HepG2 (cell line): ENCODE results near the gene POLRMT. TPM values are rescaled to one million over a fixed set of nuclear protein-coding genes. Genes with fewer than 3 reads are reported as not detected.

Source experiments
- AKAP8 ChIP-seq: sonication (generic); formaldehyde crosslinking; IDR thresholded peaks from 2 replicates; pipeline ENCODE4 v1.5.1; 2020; ENCODE audit warnings: mild to moderate bottlenecking, missing genetic modification reagents
- HOXD1 ChIP-seq: sonication (generic); formaldehyde crosslinking; IDR thresholded peaks from 2 replicates; pipeline ENCODE4 v1.5.0; 2020; ENCODE audit warnings: missing genetic modification reagents
- RAD51 ChIP-seq: fragments of 450-650 bp; IDR thresholded peaks from 2 replicates; pipeline ENCODE4 v1.6.1; 2016; ENCODE audit warnings: borderline replicate concordance
- TGIF2 ChIP-seq: IDR thresholded peaks from 2 replicates; pipeline ENCODE4 v1.6.1; 2016; ENCODE audit warnings: control low read depth, missing compliant biosample characterization
- ZNF136 ChIP-seq: sonication (generic); formaldehyde crosslinking; IDR thresholded peaks from 2 replicates; pipeline ENCODE4 v1.8.1; 2022; ENCODE audit warnings: low read depth, mild to moderate bottlenecking, moderate library complexity, missing genetic modification reagents
- ZNF567 ChIP-seq: sonication (generic); formaldehyde crosslinking; IDR thresholded peaks from 2 replicates; pipeline ENCODE4 v1.8.1; 2023; ENCODE audit warnings: mild to moderate bottlenecking, missing genetic modification reagents, borderline replicate concordance
- ZNF776 ChIP-seq: sonication (generic); formaldehyde crosslinking; IDR thresholded peaks from 2 replicates; pipeline ENCODE4 v1.4.0; 2020; ENCODE audit warnings: mild to moderate bottlenecking, missing genetic modification reagents
- polyA plus RNA-seq, 8 experiments: library from polyadenylated mRNA; depleted of rRNA in 3 of 8; stranded (reverse) in 7 of 8; unstranded in 1 of 8; fragments of >200 nt; fragmentation: Illumina TruSeq in 4 of 8; extraction: Trizol in 4 of 8; gene quantifications; 2 replicates each; pipeline versions ENCODE4 v1.2.1 to v1.2.3, GENCODE V29; 2011 to 2016; ENCODE audit warnings: low read depth in 4 of 8, missing spikeins in 1 of 8, mixed read lengths in 1 of 8; ENCODE audit not compliant: insufficient read depth in 1 of 8
- total RNA-seq, 5 experiments: library from RNA; depleted of rRNA; stranded (reverse); fragments of >200 nt; fragmentation: Illumina TruSeq; extraction: Trizol; gene quantifications; 2 replicates each; pipeline ENCODE4 v1.2.3, GENCODE V29; 2016; ENCODE audit warnings: low read depth in 1 of 5
- TF ChIP-seq, protein P1 (sequence below): IDR thresholded peaks from 2 replicates; pipeline ENCODE4 v1.6.1; 2016; ENCODE audit warnings: low read depth, missing genetic modification reagents, missing compliant biosample characterization
- TF ChIP-seq, protein P2 (sequence below): sonication (generic); formaldehyde crosslinking; IDR thresholded peaks from 2 replicates; pipeline ENCODE4 v1.4.0; 2020; ENCODE audit warnings: mild to moderate bottlenecking, missing genetic modification reagents, borderline replicate concordance
- TF ChIP-seq, protein P3 (sequence below): sonication (generic); formaldehyde crosslinking; IDR thresholded peaks from 2 replicates; pipeline ENCODE4 v1.4.0; 2020; ENCODE audit warnings: missing genetic modification reagents
- TF ChIP-seq, protein P4 (sequence below): sonication (generic); formaldehyde crosslinking; IDR thresholded peaks from 2 replicates; pipeline ENCODE4 v1.4.0; 2020; ENCODE audit warnings: mild to moderate bottlenecking, missing genetic modification reagents
- TF ChIP-seq, protein P5 (sequence below): sonication (generic); formaldehyde crosslinking; IDR thresholded peaks from 2 replicates; pipeline ENCODE4 v1.5.1; 2020; ENCODE audit warnings: mild to moderate bottlenecking, moderate library complexity, missing genetic modification reagents

The POLRMT gene
- total and polyA plus RNA-seq, 2 of the 13 experiments (the other 11 are each of a cell fraction or from before 2014, with no cell fraction given) = 78.0 to 101 TPM

DNA sequence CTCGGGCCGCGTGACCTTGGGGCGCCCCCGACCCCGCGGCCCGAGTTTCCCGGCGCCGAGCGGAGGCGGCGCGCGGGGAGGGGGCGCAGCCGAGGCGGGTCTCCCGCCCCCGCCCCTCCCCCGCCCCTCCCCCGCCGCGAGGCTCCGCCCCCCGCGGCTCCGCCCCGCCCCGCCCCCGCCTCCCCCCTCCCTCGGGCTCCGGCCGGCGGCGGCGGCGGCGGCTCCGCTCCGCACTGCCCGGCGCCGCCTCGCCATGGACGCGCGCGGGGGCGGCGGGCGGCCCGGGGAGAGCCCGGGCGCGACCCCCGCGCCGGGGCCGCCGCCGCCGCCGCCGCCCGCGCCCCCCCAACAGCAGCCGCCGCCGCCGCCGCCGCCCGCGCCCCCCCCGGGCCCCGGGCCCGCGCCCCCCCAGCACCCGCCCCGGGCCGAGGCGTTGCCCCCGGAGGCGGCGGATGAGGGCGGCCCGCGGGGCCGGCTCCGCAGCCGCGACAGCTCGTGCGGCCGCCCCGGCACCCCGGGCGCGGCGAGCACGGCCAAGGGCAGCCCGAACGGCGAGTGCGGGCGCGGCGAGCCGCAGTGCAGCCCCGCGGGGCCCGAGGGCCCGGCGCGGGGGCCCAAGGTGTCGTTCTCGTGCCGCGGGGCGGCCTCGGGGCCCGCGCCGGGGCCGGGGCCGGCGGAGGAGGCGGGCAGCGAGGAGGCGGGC, 43.5 kb downstream of the POLRMT start, which contains the start of gene HCN2 (continued):
- TF ChIP-seq, protein P1, sequence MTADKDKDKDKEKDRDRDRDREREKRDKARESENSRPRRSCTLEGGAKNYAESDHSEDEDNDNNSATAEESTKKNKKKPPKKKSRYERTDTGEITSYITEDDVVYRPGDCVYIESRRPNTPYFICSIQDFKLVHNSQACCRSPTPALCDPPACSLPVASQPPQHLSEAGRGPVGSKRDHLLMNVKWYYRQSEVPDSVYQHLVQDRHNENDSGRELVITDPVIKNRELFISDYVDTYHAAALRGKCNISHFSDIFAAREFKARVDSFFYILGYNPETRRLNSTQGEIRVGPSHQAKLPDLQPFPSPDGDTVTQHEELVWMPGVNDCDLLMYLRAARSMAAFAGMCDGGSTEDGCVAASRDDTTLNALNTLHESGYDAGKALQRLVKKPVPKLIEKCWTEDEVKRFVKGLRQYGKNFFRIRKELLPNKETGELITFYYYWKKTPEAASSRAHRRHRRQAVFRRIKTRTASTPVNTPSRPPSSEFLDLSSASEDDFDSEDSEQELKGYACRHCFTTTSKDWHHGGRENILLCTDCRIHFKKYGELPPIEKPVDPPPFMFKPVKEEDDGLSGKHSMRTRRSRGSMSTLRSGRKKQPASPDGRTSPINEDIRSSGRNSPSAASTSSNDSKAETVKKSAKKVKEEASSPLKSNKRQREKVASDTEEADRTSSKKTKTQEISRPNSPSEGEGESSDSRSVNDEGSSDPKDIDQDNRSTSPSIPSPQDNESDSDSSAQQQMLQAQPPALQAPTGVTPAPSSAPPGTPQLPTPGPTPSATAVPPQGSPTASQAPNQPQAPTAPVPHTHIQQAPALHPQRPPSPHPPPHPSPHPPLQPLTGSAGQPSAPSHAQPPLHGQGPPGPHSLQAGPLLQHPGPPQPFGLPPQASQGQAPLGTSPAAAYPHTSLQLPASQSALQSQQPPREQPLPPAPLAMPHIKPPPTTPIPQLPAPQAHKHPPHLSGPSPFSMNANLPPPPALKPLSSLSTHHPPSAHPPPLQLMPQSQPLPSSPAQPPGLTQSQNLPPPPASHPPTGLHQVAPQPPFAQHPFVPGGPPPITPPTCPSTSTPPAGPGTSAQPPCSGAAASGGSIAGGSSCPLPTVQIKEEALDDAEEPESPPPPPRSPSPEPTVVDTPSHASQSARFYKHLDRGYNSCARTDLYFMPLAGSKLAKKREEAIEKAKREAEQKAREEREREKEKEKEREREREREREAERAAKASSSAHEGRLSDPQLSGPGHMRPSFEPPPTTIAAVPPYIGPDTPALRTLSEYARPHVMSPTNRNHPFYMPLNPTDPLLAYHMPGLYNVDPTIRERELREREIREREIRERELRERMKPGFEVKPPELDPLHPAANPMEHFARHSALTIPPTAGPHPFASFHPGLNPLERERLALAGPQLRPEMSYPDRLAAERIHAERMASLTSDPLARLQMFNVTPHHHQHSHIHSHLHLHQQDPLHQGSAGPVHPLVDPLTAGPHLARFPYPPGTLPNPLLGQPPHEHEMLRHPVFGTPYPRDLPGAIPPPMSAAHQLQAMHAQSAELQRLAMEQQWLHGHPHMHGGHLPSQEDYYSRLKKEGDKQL = no peak
- TF ChIP-seq TGIF2 (CRISPR knock-in tag) (no peak), HOXD1 (CRISPR knock-in tag) (no peak), RAD51 (no peak), ZNF567 (no peak), ZNF136 (no peak), ZNF776 (CRISPR knock-in tag) (no peak), AKAP8 (CRISPR knock-in tag) (no peak)
- TF ChIP-seq, protein P2, sequence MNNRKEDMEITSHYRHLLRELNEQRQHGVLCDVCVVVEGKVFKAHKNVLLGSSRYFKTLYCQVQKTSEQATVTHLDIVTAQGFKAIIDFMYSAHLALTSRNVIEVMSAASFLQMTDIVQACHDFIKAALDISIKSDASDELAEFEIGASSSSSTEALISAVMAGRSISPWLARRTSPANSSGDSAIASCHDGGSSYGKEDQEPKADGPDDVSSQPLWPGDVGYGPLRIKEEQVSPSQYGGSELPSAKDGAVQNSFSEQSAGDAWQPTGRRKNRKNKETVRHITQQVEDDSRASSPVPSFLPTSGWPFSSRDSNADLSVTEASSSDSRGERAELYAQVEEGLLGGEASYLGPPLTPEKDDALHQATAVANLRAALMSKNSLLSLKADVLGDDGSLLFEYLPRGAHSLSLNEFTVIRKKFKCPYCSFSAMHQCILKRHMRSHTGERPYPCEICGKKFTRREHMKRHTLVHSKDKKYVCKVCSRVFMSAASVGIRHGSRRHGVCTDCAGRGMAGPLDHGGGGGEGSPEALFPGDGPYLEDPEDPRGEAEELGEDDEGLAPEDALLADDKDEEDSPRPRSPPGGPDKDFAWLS = no peak
- TF ChIP-seq, protein P3, sequence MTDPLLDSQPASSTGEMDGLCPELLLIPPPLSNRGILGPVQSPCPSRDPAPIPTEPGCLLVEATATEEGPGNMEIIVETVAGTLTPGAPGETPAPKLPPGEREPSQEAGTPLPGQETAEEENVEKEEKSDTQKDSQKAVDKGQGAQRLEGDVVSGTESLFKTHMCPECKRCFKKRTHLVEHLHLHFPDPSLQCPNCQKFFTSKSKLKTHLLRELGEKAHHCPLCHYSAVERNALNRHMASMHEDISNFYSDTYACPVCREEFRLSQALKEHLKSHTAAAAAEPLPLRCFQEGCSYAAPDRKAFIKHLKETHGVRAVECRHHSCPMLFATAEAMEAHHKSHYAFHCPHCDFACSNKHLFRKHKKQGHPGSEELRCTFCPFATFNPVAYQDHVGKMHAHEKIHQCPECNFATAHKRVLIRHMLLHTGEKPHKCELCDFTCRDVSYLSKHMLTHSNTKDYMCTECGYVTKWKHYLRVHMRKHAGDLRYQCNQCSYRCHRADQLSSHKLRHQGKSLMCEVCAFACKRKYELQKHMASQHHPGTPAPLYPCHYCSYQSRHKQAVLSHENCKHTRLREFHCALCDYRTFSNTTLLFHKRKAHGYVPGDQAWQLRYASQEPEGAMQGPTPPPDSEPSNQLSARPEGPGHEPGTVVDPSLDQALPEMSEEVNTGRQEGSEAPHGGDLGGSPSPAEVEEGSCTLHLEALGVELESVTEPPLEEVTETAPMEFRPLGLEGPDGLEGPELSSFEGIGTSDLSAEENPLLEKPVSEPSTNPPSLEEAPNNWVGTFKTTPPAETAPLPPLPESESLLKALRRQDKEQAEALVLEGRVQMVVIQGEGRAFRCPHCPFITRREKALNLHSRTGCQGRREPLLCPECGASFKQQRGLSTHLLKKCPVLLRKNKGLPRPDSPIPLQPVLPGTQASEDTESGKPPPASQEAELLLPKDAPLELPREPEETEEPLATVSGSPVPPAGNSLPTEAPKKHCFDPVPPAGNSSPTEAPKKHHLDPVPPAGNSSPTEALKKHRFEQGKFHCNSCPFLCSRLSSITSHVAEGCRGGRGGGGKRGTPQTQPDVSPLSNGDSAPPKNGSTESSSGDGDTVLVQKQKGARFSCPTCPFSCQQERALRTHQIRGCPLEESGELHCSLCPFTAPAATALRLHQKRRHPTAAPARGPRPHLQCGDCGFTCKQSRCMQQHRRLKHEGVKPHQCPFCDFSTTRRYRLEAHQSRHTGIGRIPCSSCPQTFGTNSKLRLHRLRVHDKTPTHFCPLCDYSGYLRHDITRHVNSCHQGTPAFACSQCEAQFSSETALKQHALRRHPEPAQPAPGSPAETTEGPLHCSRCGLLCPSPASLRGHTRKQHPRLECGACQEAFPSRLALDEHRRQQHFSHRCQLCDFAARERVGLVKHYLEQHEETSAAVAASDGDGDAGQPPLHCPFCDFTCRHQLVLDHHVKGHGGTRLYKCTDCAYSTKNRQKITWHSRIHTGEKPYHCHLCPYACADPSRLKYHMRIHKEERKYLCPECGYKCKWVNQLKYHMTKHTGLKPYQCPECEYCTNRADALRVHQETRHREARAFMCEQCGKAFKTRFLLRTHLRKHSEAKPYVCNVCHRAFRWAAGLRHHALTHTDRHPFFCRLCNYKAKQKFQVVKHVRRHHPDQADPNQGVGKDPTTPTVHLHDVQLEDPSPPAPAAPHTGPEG (CRISPR knock-in tag) = no peak
- TF ChIP-seq, protein P4, sequence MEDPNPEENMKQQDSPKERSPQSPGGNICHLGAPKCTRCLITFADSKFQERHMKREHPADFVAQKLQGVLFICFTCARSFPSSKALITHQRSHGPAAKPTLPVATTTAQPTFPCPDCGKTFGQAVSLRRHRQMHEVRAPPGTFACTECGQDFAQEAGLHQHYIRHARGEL = no peak
- TF ChIP-seq, protein P5, sequence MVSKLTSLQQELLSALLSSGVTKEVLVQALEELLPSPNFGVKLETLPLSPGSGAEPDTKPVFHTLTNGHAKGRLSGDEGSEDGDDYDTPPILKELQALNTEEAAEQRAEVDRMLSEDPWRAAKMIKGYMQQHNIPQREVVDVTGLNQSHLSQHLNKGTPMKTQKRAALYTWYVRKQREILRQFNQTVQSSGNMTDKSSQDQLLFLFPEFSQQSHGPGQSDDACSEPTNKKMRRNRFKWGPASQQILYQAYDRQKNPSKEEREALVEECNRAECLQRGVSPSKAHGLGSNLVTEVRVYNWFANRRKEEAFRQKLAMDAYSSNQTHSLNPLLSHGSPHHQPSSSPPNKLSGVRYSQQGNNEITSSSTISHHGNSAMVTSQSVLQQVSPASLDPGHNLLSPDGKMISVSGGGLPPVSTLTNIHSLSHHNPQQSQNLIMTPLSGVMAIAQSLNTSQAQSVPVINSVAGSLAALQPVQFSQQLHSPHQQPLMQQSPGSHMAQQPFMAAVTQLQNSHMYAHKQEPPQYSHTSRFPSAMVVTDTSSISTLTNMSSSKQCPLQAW = no peak
